NCI-H2107 treated with DMSO at 0.1 percent for 48 hours (cell line): ENCODE measurements around the gene CALU.

Experiments
- DNase-seq: peaks from one replicate; lab custom pipeline; 2025; ENCODE audit not compliant: unreplicated experiment; lab: John Stamatoyannopoulos, UW

CALU gene

DNA sequence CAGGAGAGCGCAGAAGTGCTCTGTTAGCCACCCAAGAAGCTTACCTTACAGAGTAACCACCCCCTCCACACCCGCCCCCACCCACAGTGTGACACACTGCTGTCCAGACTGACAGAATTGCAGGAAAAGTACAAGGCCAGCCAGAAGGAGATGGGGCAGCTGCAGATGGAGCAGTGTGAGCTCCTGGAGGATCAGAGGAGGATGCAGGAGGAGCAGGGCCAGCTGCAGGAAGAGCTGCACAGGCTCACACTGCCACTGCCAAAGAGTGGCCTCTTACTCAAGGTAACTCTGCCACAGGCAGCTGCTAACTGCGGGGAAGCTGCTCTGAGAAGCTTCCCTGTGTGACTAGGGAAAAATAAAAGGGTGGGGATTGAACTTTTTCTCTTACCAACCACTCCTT is 70.2 kb downstream of the CALU start:
- DNase-seq: no peak

DNA sequence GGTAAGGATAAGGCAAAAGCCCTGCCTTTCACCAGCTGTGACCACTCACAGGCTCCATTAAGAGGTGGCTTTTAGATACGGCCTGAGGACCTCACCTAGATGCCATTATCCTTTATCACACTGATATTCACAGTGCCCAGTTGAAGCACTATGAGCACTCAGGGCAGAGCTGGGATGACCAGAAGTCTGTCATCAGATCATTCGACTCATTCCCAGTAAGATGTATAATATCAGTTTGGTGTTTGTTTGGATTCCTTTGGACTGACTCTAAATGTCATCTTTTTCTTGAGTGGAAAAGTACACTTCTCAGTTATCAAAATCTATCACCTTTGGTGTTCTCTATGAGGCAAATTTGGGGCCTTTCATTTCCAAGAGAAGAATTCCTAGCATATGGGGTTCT is 71.3 kb downstream of the CALU start:
- no peak for DNase-seq

DNA sequence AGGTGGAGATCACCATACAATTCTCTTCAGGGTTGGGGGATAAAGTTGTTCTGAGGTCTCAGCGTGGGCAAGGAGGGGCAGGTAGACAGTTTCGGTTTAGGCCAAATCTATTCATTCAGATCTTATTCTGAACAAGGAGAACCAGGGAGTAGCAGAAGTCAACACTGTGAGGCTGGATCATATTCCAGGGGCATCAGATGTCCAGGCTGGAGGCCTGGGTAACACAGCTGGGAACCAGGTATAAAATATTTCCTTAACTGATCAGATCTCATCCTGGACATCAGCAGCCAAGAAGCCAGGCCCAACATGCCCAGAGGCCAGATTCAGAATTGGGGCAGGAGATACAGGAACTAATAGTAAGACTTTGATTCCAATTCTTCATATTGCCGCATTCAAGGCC is 71.8 kb downstream of the CALU start:
- DNase-seq: no peak

DNA sequence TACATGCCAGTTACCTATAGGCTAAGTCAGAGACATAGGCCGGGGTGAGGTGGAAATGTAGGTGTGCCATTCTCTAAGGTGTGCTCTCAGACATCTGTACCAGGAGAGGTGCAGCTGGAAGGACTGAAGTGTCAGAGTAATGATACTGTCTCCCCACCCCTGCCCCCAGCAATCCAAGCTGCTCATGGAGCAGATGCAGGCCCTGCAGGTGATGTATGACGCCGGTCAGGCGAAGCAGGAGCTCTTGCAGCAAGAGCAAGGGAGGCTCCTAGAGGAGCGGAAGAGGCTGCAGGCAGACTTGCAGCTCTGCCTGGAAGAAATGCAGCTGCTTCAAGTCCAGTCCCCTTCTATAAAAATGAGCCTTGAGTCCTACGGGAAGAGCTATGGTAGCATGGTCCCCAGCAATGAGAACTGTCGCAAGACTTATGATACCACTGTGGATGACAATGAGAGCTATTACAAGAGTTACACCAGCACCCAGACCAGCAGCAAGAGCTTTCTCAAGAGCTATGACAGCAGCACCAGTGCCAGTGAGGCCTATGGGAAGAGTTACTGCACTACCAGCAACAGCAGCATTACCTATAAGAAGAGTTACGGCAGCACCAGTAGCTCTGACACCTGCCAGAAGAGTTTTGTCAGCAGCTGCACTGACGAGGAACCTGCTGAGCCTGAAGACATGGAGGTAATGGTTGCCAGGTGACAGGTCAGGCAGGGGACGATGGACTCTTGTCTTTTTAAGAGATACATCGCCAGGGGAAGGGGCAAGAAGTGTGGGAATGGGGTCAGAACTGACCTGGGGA is 72.7 kb downstream of the CALU start:
- peak; percentile 67 for DNase-seq

DNA sequence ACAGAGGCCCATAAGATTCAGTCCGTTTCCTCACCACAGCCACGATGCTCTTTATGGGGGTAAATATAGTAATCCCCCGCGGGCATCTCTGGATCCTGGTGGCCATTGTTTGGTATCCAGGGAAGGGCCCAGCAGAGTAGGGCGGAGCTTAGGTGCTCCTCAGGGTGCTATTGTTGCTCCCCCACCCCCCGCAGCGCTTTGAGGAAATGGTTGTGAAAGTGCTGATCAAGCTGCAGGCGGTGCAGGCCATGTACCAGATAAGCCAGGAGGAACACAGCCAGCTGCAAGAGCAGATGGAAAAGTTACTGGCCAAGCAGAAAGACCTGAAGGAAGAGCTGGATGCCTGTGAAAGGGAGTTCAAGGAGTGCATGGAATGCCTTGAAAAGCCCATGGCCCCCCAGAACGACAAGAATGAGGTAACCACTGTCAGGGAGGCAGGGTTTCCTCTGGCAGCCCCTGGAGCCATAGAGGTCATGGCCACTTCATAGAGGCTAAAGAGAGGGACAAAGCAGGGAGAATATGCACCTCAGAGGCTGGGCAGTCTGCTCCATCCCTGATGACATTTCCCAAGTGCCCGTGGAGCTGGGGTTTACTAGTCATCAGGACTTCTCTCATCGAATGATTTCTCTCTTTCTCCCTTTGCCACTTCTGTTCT is 73.5 kb downstream of the CALU start:
- peak; percentile 92 for DNase-seq

DNA sequence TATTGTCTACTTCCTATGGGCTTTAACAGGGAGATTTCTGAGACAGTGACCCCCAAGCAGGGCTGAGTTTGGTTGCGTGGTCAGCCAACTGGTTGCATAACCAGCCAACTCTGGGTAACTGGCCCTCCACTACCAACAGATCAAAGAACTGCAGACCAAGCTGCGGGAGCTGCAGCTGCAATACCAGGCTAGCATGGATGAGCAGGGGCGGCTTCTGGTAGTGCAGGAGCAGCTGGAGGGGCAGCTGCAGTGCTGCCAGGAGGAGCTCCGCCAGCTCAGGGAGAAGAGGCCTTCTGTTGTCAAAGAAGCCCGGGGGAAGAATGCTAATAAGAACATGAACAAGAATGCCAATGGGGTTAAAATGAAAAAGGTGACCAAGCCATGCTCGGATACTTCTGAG is 75.3 kb downstream of the CALU start:
- DNase-seq: no peak

DNA sequence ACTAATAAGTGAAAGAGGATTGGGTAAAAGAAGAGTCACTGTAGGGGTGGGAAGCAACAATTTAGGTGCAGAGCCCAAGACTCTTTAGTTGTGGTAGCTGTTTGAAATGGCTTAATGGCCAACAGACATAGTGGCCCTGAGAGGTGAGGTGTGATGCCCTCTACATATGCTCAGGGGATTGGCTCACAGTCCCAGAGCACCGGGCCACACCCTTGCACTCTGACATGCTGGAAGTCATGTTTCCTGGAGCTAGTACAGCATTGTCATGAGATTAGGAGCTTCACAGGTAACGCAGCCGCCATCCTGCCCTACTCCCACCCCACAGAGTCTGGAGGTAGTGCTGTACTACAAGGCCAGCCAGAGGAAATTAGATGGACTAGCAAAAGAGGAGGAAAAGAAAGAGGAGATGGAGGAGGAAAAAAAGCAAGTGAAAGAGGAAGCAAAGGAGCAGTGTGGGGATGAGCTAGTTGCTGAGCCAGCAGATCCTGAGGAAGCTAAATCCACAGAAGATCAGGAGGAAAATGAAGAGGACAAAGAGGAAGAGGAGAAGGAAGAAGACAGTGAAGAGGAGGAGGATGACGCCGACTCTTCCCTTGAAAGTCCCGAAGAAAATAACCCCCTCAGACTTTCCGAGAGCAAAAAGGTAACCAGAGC is 76.3 kb downstream of the CALU start:
- no peak for DNase-seq

DNA sequence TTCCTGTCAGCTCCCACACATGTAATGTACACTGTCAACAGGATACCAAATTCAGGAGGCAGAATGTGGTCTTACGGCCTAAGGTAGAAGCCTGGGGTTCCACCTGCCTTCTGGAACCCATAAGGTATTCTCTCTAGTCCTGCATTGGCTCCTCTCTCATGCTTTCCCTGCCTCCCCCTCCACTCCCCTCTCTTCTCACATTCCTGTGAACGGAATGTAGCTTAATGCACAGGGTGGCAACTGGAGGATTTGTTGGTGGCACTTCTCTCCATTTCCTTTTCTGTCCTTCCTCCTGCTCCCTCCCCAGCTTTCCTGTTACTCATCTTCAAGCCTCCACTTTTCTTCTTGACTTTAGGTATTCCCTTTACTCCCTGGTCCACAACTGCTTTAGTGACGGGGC is 79.5 kb downstream of the CALU start:
- no peak for DNase-seq
